Testis (tissue), 2 donors: ENCODE measurements around the gene ZBTB14.

ENCODE experiments used
- CTCF ChIP-seq, 3 experiments: fragments of 450-650 bp in 2 of 3; fragments of 200-600 bp in 1 of 3; sonication (generic) in 1 of 3; IDR thresholded peaks; one replicate each; pipeline ENCODE4 v1.5.1; 2016 to 2019; ENCODE audit warnings: antibody characterized with exemption in 3 of 3, mild to moderate bottlenecking in 2 of 3, moderate library complexity in 1 of 3
- POLR2A ChIP-seq: fragments of 450-650 bp; IDR thresholded peaks from one replicate; pipeline ENCODE4 v1.6.1; 2017; ENCODE audit warnings: antibody characterized with exemption, mild to moderate bottlenecking, moderate library complexity

DNA sequence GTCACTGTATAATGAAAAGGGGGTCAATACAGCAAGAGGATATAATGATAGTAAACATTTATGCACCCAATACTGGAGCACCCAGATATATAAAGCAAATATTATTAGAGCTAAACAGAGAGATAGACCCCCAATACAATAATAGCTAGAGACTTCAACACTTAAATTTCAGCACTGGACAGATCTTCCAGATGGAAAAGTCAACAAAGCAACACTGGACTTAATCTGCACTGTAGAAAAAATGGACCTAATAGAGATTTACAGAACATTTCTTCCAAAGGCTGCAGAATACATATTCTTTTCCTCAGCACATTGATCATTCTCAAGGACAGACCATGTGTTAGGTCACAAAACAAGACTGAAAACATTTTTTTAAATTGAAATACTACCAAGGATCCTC lies 26.7 kb downstream of the ZBTB14 start:
- TF ChIP-seq CTCF (IDR thresholded peaks at IDR 0.05) (no peak), POLR2A (no peak)
